ENCODE measurements around the gene TBCC. TPM values are rescaled to one million over a fixed set of nuclear protein-coding genes. Genes with fewer than 3 reads are reported as not detected.
A peak's percentile ranks its signal among the peaks of the same experiment; 100 is the strongest.

Gene TBCC
- total and polyA plus RNA-seq, 2 of the 8 experiments (the other 6 are each of a cell fraction or from before 2014, with no cell fraction given) = 22.7 to 25.5 TPM

GRCh38 chr6:42758756-42759430, 13.0 kb upstream of the TBCC start:
- Histone ChIP-seq H3K23ac (ENCODE audit: insufficient read length) (no peak overlapping the region), H3K27me3 (replicated peaks in 1 of 4; ENCODE audit: control insufficient read depth in 3 of 4, extremely low read depth in 1 of 4, insufficient read depth in 3 of 4, low read length in 3 of 4) (peaks cover 0 to 2% (median 0%) of the 10 kb centered on the region in 4 experiments; a peak in 1 of 7 replicates), H4K5ac (ENCODE audit: insufficient read length, low read depth, low read length) (no peak overlapping the region), H2AFZ (ENCODE audit: low read length) (no peak overlapping the region), H2BK15ac (ENCODE audit: low read length) (peak overlapping the region; percentile 74; the same call in 1 of the 2 replicates), H3K27ac (ENCODE audit: low read depth, low read length) (no peak overlapping the region), H3K4me1 (replicated peaks in 1 of 4; ENCODE audit: control insufficient read depth in 3 of 4, insufficient read depth in 4 of 4, low read length in 3 of 4) (peaks cover 3 to 25% (median 18%) of the 10 kb centered on the region in 4 experiments), H3K23me2 (ENCODE audit: low read depth, low read length) (no peaks in the 10 kb centered on the region), H4K20me1 (replicated peaks in 1 of 2; ENCODE audit: control insufficient read depth in 1 of 2, insufficient read depth in 2 of 2, low read length in 2 of 2) (no peaks in the 10 kb centered on the region), H3K9ac (replicated peaks in 1 of 4; ENCODE audit: extremely low read depth in 1 of 4, low read depth in 3 of 4, low read length in 3 of 4) (no peak overlapping the region), H3K4me2 (ENCODE audit: insufficient read depth in 1 of 2, low read depth in 2 of 2, low read length in 2 of 2) (no peak overlapping the region), H3K18ac (ENCODE audit: extremely low read depth, low read length) (no peak overlapping the region), H2BK120ac (replicated peaks; ENCODE audit: low read depth, low read length) (no peak overlapping the region), H3K79me2 (ENCODE audit: control insufficient read depth in 1 of 2, insufficient read depth in 2 of 2, low read length in 2 of 2) (peaks cover 0 to 5% of the 10 kb centered on the region in 2 experiments; a peak in 1 of 4 replicates), H2AK5ac (ENCODE audit: low read depth, low read length) (no peak overlapping the region), H3K4me3 (ENCODE audit: extremely low read depth in 1 of 4, insufficient read depth in 2 of 4, low read depth in 3 of 4, low read length in 4 of 4) (no peak overlapping the region), H2BK5ac (ENCODE audit: low read depth, low read length) (no peak overlapping the region), H3K36me3 (ENCODE audit: control insufficient read depth in 2 of 4, insufficient read depth in 4 of 4, low read length in 3 of 4) (no peaks in the 10 kb centered on the region; a peak in 1 of 8 replicates), H2BK20ac (ENCODE audit: low read length) (no peak overlapping the region), H4K8ac (ENCODE audit: extremely low read depth, insufficient read depth, low read length) (no peak overlapping the region), H3K9me3 (ENCODE audit: insufficient read depth in 2 of 2, low read depth in 1 of 2, low read length in 1 of 2) (no peaks in the 10 kb centered on the region), H3K79me1 (ENCODE audit: low read depth, low read length) (no peaks in the 10 kb centered on the region; the same call in 1 of the 2 replicates), H3K14ac (ENCODE audit: insufficient read length) (no peak overlapping the region), H2BK12ac (ENCODE audit: low read depth, low read length) (no peak overlapping the region), H3K4ac (replicated peaks; ENCODE audit: insufficient read length, low read depth, low read length) (no peak overlapping the region), H4K91ac (replicated peaks; ENCODE audit: insufficient read length, low read length) (no peak overlapping the region), H3K56ac (replicated peaks; ENCODE audit: insufficient read length, low read depth, low read length) (no peak overlapping the region)
- TF ChIP-seq ATF3 (IDR thresholded peaks at IDR 0.05; ENCODE audit: insufficient read depth, low read depth, low read length) (no peak), SP2 (IDR thresholded peaks at IDR 0.05; ENCODE audit: low read length) (no peak), SIRT6 (IDR thresholded peaks at IDR 0.05; ENCODE audit: low read length) (no peak), BACH1 (IDR thresholded peaks at IDR 0.05; ENCODE audit: low read length) (no peak), KDM4A (IDR thresholded peaks at IDR 0.05; ENCODE audit: low read depth, low read length, severe bottlenecking) (no peak), POLR2A (IDR thresholded peaks at IDR 0.05; ENCODE audit: control extremely low read depth in 1 of 2, low read depth in 2 of 2, low read length in 2 of 2) (no peak), TBP (IDR thresholded peaks at IDR 0.05; ENCODE audit: low read depth, low read length) (no peak)
- FAIRE-seq (no peak), DNase-seq (ENCODE audit: low read depth in 1 of 2, low spot score in 2 of 2) (no peak)
- WGBS, 2 experiments (ENCODE audit: extremely low coverage in 1 of 2, insufficient coverage in 1 of 2, insufficient read length in 1 of 2, insufficient replicate concordance in 2 of 2, low coverage in 1 of 2, low lambda C conversion rate in 2 of 2, missing lambda C conversion rate in 1 of 2) = 92% methylated on average over 3 of the region's 3 CpGs; no CpG with 5 or more reads in 1 of the 2 experiments
- ChIA-PET CTCF (ENCODE audit: partially characterized antibody) (interaction anchor here (0.6 to 1.7 kb wide), 6 partner anchors 10 to 184 kb away, joined by 3 to 6 read pairs (median 4); no protein-coding TSS in a partner anchor), POLR2A (ENCODE audit: partially characterized antibody) (interaction anchor here (4.8 to 16.3 kb wide), 3 partner anchors 12 to 26 kb away, joined by 37 to 268 read pairs (median 60); partner anchors contain the start of genes BICRAL and TBCC)
